ENCODE results near the gene THEMIS.

DNA sequence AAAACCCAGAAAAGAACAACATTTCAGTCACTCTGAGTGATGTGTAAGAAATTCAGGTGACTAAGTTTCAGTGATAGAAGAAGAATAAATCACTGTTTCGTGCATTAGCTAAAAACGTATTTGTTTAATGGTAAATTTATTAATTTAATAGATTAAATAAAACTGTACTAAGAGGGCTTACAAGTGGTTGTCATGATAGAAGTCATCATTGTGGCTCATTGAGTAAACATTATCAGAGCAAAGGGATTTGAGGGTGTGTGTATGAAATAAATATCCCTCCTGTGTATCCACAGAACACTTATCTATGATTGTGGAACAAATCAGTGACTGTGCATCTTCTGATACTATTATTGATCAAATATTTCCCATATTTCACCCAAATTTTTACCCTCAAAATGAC lies 40.1 kb downstream of the THEMIS start:
- TF ChIP-seq POLR2A (IDR thresholded peaks at IDR 0.05): no peak
- TF ChIP-seq, protein P1, sequence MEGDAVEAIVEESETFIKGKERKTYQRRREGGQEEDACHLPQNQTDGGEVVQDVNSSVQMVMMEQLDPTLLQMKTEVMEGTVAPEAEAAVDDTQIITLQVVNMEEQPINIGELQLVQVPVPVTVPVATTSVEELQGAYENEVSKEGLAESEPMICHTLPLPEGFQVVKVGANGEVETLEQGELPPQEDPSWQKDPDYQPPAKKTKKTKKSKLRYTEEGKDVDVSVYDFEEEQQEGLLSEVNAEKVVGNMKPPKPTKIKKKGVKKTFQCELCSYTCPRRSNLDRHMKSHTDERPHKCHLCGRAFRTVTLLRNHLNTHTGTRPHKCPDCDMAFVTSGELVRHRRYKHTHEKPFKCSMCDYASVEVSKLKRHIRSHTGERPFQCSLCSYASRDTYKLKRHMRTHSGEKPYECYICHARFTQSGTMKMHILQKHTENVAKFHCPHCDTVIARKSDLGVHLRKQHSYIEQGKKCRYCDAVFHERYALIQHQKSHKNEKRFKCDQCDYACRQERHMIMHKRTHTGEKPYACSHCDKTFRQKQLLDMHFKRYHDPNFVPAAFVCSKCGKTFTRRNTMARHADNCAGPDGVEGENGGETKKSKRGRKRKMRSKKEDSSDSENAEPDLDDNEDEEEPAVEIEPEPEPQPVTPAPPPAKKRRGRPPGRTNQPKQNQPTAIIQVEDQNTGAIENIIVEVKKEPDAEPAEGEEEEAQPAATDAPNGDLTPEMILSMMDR (IDR thresholded peaks at IDR 0.05): no peak
- TF ChIP-seq POLR2AphosphoS5 (IDR thresholded peaks at IDR 0.05): no peak
- TF ChIP-seq EP300 (IDR thresholded peaks at IDR 0.05): no peak

All from suprapubic skin (tissue), 4 donors.